Measurements from ENCODE around the gene USH1C. TPM values are rescaled to one million over a fixed set of nuclear protein-coding genes. Genes with fewer than 3 reads are reported as not detected.

Gene USH1C
- total RNA-seq, 4 donors from 2014 or later = 0.35 to 0.46 TPM; not detected in 2

GRCh38 chr11:17483505-17483904, 60.7 kb downstream of the USH1C start:
- TF ChIP-seq CTCF (IDR thresholded peaks at IDR 0.05) = no peak
- no peak for TF ChIP-seq POLR2A (IDR thresholded peaks at IDR 0.05)
- no peaks in the 10 kb centered on the region for H3K36me3 ChIP-seq
- H3K9me3 ChIP-seq = no peaks in the 10 kb centered on the region
- DNase-seq = no peak
- H3K27ac ChIP-seq = no peak overlapping the region
- H3K4me1 ChIP-seq = no peaks in the 10 kb centered on the region
- peaks cover 0 to 1% of the 10 kb centered on the region in 2 donors for H3K27me3 ChIP-seq
- intact Hi-C loops (cut with DNase I; ENCODE audit: low total_unique reads) = no loop called here
- H3K4me3 ChIP-seq = no peak overlapping the region

GRCh38 chr11:17481905-17482304, 62.3 kb downstream of the USH1C start:
- H3K4me1 ChIP-seq = no peaks in the 10 kb centered on the region
- no peak for DNase-seq
- no peaks in the 10 kb centered on the region for H3K9me3 ChIP-seq
- intact Hi-C loops (cut with DNase I; ENCODE audit: low total_unique reads) = no loop called here
- no peaks in the 10 kb centered on the region for H3K36me3 ChIP-seq
- TF ChIP-seq POLR2A (IDR thresholded peaks at IDR 0.05) = no peak
- TF ChIP-seq CTCF (IDR thresholded peaks at IDR 0.05) = no peak
- H3K27me3 ChIP-seq = peaks cover 0 to 5% of the 10 kb centered on the region in 2 donors
- H3K27ac ChIP-seq = no peak overlapping the region
- no peak overlapping the region for H3K4me3 ChIP-seq

- DNase-seq = no peak
- Histone ChIP-seq H3K4me3 (no peak overlapping the region), H3K9me3 (no peaks in the 10 kb centered on the region), H3K27me3 (peaks cover 0 to 10% of the 10 kb centered on the region in 2 donors), H3K27ac (no peak overlapping the region), H3K4me1 (peaks cover 0 to 5% of the 10 kb centered on the region in 2 donors), H3K36me3 (no peaks in the 10 kb centered on the region)
- intact Hi-C loops (cut with DNase I; ENCODE audit: low total_unique reads) = no loop called here
- TF ChIP-seq CTCF (IDR thresholded peaks at IDR 0.05) (no peak), POLR2A (IDR thresholded peaks at IDR 0.05) (no peak)
Measured at GRCh38 chr11:17479284-17480214, 64.7 kb downstream of the USH1C start.

GRCh38 chr11:17478070-17478469, 66.1 kb downstream of the USH1C start:
- intact Hi-C loops (cut with DNase I; ENCODE audit: low total_unique reads) = no loop called here
- TF ChIP-seq CTCF (IDR thresholded peaks at IDR 0.05) (no peak), POLR2A (IDR thresholded peaks at IDR 0.05) (no peak)
- H3K4me3 ChIP-seq = no peak overlapping the region
- H3K27ac ChIP-seq = no peak overlapping the region
- peaks cover 0 to 5% of the 10 kb centered on the region in 2 donors for H3K4me1 ChIP-seq
- no peak for DNase-seq
- no peaks in the 10 kb centered on the region for H3K9me3 ChIP-seq
- H3K36me3 ChIP-seq = no peaks in the 10 kb centered on the region
- peaks cover 0 to 10% of the 10 kb centered on the region in 2 donors for H3K27me3 ChIP-seq

GRCh38 chr11:17477361-17477760, 66.9 kb downstream of the USH1C start:
- no peak overlapping the region for H3K27ac ChIP-seq
- H3K27me3 ChIP-seq = peaks cover 0 to 10% of the 10 kb centered on the region in 2 donors
- H3K4me1 ChIP-seq = peaks cover 0 to 5% of the 10 kb centered on the region in 2 donors
- no peak overlapping the region for H3K4me3 ChIP-seq
- H3K36me3 ChIP-seq = no peaks in the 10 kb centered on the region
- intact Hi-C loops (cut with DNase I; ENCODE audit: low total_unique reads) = no loop called here
- TF ChIP-seq POLR2A (IDR thresholded peaks at IDR 0.05) (no peak), CTCF (IDR thresholded peaks at IDR 0.05) (no peak)
- no peak for DNase-seq
- H3K9me3 ChIP-seq = no peaks in the 10 kb centered on the region

All from uterus (tissue), 4 donors.